HTERT RPE-1 (cell line): ENCODE data around the gene ANGPTL2.

Experiments used
- in situ Hi-C: fragments of 300-500 bp; cut with MboI; formaldehyde crosslinking; loops from 4 replicates; pipeline ENCODE4 v1.14.3; 2020; ENCODE audit warnings: low sequenced_read_pairs

The ANGPTL2 gene

DNA sequence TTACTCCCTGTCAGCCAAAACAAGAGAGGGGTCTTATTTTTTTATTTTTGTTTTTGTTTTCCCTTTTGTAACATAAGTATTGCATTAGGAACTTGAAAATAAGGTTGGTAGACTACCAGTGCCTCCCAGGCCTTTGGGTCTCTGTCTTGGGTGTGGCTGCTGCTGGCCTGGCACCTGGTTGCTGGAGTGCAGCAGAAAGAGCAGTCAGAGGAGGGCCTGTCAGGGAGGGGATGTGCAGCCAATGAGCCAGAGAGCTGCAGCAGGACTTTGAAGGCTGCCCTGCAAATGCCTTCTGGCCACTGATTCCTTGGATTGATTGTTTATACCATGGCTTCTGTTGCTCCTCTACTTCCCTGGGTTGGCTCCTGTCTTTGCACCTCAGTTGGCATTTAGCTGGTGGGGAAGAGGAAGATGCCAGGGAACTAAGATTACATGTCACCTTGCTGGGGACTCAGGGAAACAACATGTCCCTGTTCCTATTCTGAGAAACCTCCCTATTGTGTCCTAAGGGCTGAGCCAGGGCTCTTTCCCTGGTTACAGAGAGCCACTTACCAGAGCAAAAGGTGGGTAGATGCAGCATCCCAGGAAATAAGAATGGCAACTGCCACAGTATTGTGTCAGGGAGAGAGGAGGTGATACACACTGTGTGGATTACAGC is 66.6 kb downstream of the ANGPTL2 start:
- in situ Hi-C loops = no loop called here

DNA sequence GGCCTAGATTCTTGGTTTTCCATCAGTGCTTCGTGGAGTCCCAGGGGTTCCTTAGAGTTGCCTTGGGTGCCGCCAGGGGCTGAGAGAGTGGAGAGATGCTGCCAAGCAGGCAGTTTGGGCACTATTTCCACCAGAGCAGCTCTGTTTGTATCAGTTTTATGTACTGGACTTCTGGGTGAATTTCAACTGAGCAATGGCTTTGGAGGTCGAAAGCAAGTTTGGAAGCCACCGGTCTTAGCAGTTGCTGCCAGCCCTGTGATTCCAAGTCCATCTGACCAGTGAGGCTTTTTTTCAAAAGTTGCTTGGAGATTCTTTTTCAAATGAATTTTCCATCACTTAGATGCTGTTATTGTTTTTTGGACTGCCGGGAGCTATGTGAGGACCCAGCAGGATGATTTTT is 68.5 kb downstream of the ANGPTL2 start:
- in situ Hi-C loops = no loop called here

DNA sequence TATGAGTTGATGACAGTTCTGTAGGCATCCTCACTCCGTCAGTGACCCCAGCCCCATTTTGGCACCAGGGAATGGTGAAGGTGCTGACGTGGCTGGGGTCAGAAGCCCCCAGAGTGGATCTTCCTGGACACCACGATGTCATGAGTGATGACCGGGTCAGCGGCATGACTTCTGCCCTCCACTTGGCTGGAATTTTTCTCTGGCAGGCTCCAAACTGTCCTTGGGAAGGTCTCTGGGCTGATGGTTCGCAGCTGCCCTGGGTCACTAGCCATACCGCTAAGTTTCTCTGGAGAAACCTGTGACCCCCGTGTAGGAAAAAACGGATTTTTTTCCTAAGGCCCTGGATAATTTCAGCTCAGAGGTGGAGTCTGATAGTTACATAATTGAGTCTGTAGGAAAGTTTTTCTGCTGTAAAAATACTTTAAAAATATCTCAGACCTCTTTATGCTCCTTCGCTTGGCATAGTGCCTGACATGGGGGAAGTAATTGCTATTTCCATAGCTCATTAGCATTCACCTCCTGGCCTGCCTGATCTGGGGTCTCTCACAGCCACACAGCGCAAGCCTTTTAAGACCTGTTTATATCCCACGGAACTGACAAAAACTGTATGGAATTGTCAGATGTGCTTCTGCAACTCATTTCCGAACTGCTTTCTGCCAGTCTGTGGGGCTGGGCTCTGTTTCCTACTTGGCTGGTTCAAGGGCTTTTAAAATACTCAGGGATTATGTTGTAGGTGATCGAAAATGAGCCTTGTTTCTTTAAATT is 69.2 kb downstream of the ANGPTL2 start:
- in situ Hi-C loops = no loop called here

DNA sequence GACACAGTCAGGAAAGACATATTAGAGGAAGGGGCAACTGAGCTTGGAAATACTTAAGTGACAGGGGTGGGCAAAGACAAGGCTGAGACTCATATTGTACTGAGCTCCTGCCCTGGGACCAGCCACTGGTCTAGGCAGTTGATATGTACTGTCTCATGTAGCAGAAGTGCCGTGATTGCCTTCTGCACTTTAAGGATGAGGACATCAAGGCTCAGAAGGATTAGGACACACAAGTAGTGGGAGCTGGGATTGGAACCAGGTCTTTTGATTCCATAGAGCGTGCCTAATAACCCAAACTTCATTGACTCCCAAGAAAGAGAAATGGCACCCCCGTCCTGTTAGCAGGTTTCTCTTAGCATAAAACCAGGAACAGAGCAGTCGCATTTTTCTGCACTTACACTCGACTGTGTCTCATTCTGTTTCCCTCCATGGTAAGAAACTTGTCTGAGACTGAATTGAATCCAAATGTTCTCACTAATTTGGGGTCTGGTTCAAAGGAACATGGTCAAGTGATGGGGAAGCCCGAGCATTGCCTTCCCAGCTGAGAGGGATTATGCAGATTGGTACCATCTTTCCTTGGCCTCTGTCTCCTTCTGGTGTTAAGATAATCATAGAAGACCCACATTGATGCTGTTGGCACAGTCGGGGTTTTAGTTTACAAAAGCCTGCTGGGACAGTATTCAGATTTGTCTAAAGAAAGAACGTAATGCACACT is 70.4 kb downstream of the ANGPTL2 start:
- in situ Hi-C loops = no loop called here

DNA sequence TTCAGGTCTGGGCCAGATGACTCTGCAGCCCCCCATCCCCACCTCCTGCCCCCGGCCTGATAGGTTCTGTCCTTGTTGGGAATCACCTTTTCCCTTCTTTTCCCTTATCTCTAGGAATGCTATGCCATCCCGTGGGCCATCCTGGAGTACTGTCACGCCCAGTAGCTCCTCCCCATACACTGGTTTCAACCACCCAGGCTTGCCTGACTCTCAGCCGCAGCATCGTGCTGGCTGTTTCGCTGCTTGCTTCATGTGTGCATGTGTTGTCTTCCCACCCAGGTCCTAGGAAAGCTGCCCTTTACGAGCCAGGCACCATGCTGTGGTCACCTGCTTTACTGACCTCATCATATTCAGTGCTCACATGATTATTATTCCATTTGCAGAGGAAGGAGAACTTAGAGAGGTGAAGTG is 71.8 kb downstream of the ANGPTL2 start:
- in situ Hi-C loops = no loop called here

DNA sequence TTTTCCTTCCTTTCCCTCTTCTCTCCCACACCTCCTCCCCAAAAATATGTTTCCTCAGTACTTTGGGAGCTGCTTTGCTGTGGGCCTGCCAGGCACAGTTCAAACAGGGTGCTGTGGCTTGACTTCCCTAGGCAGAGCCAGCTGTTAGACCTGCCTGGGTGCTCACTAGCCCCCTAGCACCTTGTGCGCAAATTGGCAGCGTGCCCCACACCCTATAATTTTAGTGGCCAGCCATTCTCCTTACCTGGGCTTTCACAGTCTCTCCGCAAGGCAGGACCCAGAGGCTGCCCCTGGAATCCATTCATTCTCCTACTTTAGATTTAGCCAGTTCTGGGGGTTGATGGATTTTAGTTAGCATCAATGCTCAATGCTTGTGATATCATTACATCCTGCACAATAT is 72.3 kb downstream of the ANGPTL2 start:
- in situ Hi-C loops = no loop called here

DNA sequence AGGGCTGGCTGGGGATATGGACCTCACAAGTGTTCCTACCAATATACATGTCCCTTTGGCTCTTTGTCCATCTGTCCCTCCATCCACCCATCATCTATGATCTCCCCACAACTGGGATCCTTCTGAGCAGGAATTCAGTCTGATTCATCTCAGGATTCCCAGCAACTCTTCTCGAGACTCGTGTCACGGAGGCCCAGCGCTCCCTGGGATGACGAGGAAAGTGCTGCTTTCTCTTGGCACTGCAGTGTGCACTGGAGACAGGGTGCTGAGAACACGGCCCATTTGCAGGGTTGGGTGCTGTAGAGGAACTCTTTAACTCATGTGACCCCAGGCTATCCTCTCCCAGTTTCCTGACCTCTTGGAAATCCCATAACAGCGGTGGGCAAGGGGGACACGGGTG is 72.9 kb downstream of the ANGPTL2 start:
- in situ Hi-C loops = no loop called here

DNA sequence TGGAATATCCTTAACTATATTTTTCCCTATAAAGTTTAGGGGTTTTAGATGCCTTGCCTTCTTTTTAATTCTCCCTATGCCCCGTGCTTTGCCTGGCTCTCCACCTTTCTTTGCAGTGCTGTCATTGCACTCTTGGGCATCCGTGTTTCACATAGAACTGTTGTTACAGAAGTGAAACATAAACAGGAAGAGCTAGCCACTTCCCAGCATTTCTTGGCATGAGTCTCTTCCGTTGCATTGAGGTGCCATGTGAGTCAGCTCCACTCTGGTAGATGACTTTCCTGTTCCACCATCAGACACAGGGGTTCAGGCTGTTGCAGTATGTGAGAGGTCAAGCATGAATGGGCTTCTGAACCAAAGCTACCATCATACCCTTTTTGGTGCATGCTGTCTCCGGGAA is 73.4 kb downstream of the ANGPTL2 start:
- in situ Hi-C loops = no loop called here

DNA sequence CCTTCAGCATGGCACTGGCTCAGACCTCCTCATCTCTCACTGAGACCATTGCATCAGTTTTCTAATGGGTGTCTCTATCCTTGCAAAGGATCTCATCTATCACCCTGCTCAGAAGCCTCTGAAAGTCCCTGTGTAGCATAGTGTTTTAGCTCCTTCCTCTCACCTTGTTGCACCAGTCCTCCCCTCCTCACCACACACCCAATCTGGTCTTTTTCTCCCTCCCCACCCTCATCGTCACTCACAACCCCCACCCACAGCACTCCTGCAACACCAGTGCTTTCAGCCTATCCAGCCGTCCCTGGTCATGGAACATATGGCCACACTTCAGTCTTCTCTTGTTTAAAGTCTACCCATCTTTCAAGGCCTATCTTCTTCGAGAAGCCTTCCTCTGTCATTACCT is 74.5 kb downstream of the ANGPTL2 start:
- in situ Hi-C loops = no loop called here

DNA sequence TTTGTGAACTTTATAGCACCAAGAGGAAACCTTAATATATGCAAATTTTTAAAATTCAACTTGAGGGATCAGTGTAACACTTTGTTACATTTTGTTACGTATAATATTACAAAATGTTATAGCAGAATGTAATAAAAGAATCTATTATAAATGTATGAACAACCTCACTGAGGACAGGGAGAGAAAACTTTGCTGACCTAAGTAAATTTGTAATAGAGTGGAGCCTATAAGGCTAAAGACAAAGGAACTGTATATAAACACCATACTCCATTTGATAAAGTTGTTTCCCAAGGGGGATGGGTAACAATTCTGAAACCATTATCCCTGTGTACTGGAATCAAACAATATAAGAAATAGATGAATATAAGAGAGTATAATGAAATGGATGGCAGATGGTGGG is 77.3 kb downstream of the ANGPTL2 start:
- in situ Hi-C loops = no loop called here

DNA sequence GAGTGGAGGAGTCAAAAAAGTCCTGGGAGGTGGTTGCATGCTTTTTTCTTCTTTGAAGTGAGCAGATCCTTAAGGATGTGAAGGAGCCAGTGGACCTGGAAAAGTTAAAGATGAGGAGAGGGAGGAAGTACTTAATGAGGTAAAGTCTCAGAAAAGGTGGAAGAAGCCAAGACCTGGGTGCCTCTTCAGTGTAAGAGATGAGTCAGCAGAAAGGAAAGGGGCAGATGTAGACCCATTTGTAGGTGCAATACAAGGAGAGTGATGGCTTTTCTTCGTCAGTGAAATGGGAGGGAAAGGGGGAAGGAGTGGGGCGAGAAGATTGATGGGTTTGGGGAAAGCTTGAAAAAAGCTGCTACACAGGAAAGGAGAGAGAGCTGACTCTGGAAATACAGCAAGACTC is 82.9 kb downstream of the ANGPTL2 start:
- in situ Hi-C loops = no loop called here

DNA sequence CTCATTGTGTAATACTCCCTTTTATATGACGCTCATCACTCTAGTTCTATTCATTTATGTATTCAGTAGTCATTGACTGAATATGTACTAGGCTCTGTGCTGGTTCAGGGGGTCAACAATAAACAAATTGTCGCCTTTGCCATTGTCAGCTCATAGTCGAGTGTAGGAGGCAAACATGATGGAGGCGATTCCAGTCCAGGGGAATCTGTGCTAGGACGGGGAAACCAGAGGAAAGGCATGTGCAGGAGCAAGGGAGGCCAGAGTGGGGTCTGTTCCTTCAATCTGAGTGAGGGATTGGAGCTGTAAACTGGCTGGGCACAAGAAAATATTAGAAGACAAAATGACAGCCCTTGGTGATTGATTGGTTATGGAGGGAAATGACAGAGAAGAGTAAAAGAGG is 83.9 kb downstream of the ANGPTL2 start:
- in situ Hi-C loops = no loop called here
